ENCODE results near the gene SNRPE.

The SNRPE gene

GRCh38 chr1:203899353-203899716 is 37.9 kb downstream of the SNRPE start:
- TF ChIP-seq CTCF (conservative IDR thresholded peaks at IDR 0.05; ENCODE audit: low read depth, low read length): no peak
- no peaks in the 10 kb centered on the region for H3K79me2 ChIP-seq (ENCODE audit: insufficient read depth, low read depth)
- H3K4me2 ChIP-seq: no peak overlapping the region
- no peak overlapping the region for H3K4me3 ChIP-seq (IDR thresholded peaks at IDR 0.05; ENCODE audit: insufficient read depth, low read depth, low read length)
- no peak overlapping the region for H3K27ac ChIP-seq
- H2AFZ ChIP-seq (ENCODE audit: low read depth): no peak overlapping the region
- no peaks in the 10 kb centered on the region for H3K4me1 ChIP-seq (ENCODE audit: low read depth, poor library complexity, severe bottlenecking)
- no peak overlapping the region for H3K9ac ChIP-seq
- no peaks in the 10 kb centered on the region for H3K36me3 ChIP-seq (ENCODE audit: insufficient read depth)
- no peaks in the 10 kb centered on the region for H3K27me3 ChIP-seq (ENCODE audit: insufficient read depth, low read depth)
- H4K20me1 ChIP-seq (ENCODE audit: insufficient read depth): no peaks in the 10 kb centered on the region

- no peaks in the 10 kb centered on the region for H3K27me3 ChIP-seq (ENCODE audit: insufficient read depth, low read depth)
- H3K9ac ChIP-seq: no peak overlapping the region
- no peaks in the 10 kb centered on the region for H3K4me1 ChIP-seq (ENCODE audit: low read depth, poor library complexity, severe bottlenecking)
- no peak overlapping the region for H3K4me3 ChIP-seq (IDR thresholded peaks at IDR 0.05; ENCODE audit: insufficient read depth, low read depth, low read length)
- H3K79me2 ChIP-seq (ENCODE audit: insufficient read depth, low read depth): no peaks in the 10 kb centered on the region
- no peak for TF ChIP-seq CTCF (conservative IDR thresholded peaks at IDR 0.05; ENCODE audit: low read depth, low read length)
- H3K4me2 ChIP-seq: no peak overlapping the region
- no peaks in the 10 kb centered on the region for H4K20me1 ChIP-seq (ENCODE audit: insufficient read depth)
- no peak overlapping the region for H2AFZ ChIP-seq (ENCODE audit: low read depth)
- no peak overlapping the region for H3K27ac ChIP-seq
- H3K36me3 ChIP-seq (ENCODE audit: insufficient read depth): no peaks in the 10 kb centered on the region
Measured at GRCh38 chr1:203899869-203900714, 38.7 kb downstream of the SNRPE start.

- Histone ChIP-seq H3K79me2 (ENCODE audit: insufficient read depth, low read depth) (no peaks in the 10 kb centered on the region), H3K9ac (no peak overlapping the region), H3K27me3 (ENCODE audit: insufficient read depth, low read depth) (no peaks in the 10 kb centered on the region), H3K4me3 (IDR thresholded peaks at IDR 0.05; ENCODE audit: insufficient read depth, low read depth, low read length) (no peak overlapping the region), H4K20me1 (ENCODE audit: insufficient read depth) (no peaks in the 10 kb centered on the region), H3K4me2 (no peak overlapping the region), H2AFZ (ENCODE audit: low read depth) (no peak overlapping the region), H3K4me1 (ENCODE audit: low read depth, poor library complexity, severe bottlenecking) (no peaks in the 10 kb centered on the region), H3K27ac (no peak overlapping the region), H3K36me3 (ENCODE audit: insufficient read depth) (no peaks in the 10 kb centered on the region)
- no peak for TF ChIP-seq CTCF (conservative IDR thresholded peaks at IDR 0.05; ENCODE audit: low read depth, low read length)
Measured at GRCh38 chr1:203901581-203901980, 40.2 kb downstream of the SNRPE start.

GRCh38 chr1:203905275-203905674 is 43.9 kb downstream of the SNRPE start:
- Histone ChIP-seq H3K36me3 (ENCODE audit: insufficient read depth) (no peaks in the 10 kb centered on the region), H3K4me3 (IDR thresholded peaks at IDR 0.05; ENCODE audit: insufficient read depth, low read depth, low read length) (no peak overlapping the region), H2AFZ (ENCODE audit: low read depth) (no peak overlapping the region), H3K27ac (no peak overlapping the region), H3K9ac (no peak overlapping the region), H3K27me3 (ENCODE audit: insufficient read depth, low read depth) (no peaks in the 10 kb centered on the region), H4K20me1 (ENCODE audit: insufficient read depth) (no peaks in the 10 kb centered on the region), H3K4me1 (ENCODE audit: low read depth, poor library complexity, severe bottlenecking) (no peaks in the 10 kb centered on the region), H3K4me2 (no peak overlapping the region), H3K79me2 (ENCODE audit: insufficient read depth, low read depth) (no peaks in the 10 kb centered on the region)
- TF ChIP-seq CTCF (conservative IDR thresholded peaks at IDR 0.05; ENCODE audit: low read depth, low read length): no peak
